Stimulated activated CD4-positive, alpha-beta T cell treated with anti-CD3 and anti-CD28 coated beads, Interleukin-15, amount 100 ng/mL, for 48 hours (primary cell): Measurements from ENCODE around the gene RRH.

Experiments used
- DNase-seq, 2 donors: peaks; one replicate each; pipeline ENCODE4 v3.0.0-alpha.2; 2020; ENCODE audit warnings: low read depth in 2 of 2

RRH gene

DNA sequence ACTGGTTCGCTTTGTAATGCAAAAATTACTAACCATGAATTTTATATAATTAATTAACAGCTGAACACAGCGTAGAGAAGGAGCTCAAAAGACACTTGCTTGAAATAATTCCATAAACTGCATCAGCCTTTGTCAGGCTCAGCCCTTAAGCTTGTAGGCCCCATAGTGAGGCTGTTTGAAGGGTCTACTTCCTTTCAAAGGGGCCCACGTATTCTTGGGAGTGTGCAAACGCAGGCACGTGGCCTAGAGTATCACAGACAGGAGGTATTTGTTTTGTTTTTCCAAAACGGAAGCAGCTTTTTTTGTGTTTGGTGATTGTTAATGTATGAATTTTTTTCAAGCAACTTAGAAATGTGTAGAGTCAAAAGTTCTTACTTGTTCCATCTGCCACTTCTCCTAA lies 59.3 kb downstream of the RRH start:
- DNase-seq = no peak

DNA sequence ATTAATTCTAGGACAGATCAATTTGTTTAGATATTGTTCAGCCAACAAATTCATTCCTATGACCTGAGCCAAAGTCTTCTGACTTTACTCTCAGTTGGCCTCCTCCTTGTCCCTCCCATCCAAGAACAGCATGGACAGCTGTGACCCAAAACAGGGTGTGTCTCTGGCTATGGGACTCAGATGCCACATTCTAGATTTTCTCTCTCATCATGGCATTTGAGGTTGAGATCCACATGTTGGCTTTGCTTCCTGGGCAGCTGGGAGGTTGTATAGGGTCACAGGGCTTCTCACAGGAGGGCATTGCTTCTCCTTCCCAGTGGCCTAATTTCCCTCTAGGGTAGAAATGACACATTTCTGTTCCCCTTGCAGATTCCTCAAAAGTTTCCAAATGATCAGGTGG lies 62.3 kb downstream of the RRH start:
- DNase-seq = no peak
